GM04503 (cell line): ENCODE measurements around the gene TMEM117.

Experiments
- DNase-seq: peaks from one replicate; pipeline ENCODE4 v3.0.0-alpha.2; 2012; ENCODE audit warnings: low read depth

TMEM117 gene

GRCh38 chr12:43964033-43964432 is 128.2 kb downstream of the TMEM117 start:
- DNase-seq = no peak

GRCh38 chr12:43964961-43965360 is 129.1 kb downstream of the TMEM117 start:
- no peak for DNase-seq

DNA sequence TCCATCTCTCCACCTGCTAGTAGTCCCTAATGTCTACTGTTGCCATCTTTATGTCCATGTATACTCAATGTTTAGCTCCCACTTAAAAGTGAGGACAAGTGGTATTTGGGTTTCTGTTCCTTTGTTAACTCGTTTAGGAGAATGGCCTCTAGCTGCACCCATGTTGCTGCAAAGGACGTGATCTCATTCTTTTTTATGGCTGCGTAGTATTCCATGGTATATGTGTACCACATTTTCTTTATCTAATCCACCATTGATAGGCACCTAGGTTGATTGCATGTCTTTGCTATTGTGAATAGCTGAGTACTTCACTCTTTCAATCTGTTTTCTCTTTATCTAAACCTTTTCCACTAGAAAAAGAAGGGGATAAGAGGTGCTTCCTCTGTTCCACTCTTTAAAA is 130.0 kb downstream of the TMEM117 start:
- DNase-seq = no peak

DNA sequence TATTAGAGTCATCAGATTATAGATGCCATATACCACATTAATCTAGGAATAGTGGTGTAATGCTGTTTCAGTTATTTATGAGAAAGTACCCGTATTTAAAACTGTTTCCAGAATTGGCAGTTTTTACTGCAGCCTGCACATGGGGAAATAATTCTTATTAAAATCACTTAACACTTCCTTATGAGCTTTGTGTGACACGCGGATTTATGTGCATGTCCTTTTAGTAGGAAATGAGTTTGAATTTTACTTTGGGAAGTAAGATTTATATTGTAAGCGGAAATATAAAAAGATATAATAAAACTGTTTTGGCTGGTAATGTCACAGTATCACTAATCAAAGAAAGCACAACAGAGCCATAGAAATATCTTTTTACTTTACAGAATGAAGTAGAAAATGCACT is 132.9 kb downstream of the TMEM117 start:
- no peak for DNase-seq

- peak; percentile 3 for DNase-seq
Observed at GRCh38 chr12:43969882-43970281, 134.0 kb downstream of the TMEM117 start.

DNA sequence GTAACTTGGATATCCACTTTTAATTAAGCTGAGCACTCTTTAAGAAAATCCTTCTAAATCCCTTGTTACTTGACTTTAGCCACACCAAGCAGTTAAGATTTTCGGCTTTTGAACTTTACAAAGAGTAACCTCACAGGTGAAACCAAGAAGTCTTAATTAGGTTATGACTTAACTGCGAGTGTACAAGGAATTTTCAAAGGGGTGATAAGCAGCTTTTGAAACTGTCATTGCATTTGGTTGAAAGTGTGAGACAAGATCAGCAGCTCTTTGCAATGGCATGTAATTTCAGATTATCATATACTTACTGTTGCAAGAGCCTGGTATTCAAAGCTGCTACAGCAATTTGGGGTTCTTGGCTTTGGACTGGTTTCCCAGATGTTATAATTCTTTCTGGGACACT is 137.5 kb downstream of the TMEM117 start:
- DNase-seq = no peak

GRCh38 chr12:43973993-43974392 is 138.1 kb downstream of the TMEM117 start:
- no peak for DNase-seq

GRCh38 chr12:43976027-43976426 is 140.1 kb downstream of the TMEM117 start:
- DNase-seq = no peak

DNA sequence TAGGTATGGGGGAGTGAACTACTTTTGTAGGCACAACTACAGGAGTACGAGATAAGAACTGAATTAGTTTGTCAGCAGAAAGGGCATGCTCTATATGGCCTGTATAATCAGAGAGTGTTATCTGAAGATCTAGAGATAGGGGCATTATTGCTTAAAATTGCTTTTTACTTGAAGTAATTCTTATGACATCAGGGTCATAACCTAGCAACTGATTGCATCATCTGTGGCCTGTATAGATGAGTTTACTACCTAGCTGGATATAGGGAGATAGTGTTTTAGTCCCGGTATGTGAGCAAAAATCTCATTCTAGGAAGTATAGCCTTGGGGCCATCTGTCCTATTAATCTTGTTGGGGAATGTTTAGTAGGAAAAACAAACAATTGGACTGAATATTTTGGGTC is 142.7 kb downstream of the TMEM117 start:
- DNase-seq = no peak

DNA sequence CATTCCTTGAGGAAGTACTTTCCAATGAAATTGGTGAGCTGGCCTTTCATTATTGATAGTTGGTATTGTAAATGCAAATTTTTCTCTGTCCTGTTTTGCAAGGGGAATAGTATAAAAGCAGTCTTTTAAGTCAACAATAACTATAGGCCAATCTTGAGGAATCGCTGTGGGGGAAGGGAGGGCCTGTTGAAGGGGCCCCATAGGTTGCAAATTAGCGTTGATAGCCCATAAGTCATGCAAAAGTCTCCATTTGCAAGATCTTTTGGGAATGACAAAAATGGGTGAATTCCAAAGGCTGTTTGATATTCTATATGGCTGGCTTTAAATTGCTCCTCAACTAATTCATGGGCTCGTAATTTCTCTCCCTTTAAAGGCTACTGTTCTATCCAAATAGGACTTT is 143.6 kb downstream of the TMEM117 start:
- no peak for DNase-seq

DNA sequence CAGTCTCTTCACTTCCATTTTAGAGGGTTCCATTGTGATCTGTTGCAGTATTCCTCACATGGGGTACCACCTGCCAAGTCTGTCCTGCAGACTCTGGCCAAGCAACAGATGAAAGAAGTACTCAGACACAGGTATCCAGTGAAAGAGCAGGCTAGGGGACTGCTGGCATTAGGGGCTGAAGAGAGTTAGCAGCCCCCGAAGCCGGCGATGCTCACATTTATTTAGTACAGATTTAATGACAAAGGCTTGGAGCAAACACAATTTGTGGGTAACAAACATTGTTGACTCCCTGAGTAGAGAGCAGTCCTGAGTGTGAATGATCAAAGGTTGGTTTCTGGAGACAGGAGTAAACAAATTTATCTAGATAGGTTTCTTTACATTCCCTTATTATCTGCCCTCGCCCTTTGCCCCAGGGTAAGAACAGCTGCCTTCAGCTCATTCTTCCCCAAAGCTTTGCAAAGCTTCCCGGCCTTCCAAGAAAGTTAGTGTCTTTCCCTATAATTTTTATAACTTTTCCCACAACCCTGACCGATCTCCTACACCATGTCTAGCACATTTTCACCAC is 144.8 kb downstream of the TMEM117 start:
- DNase-seq = no peak

GRCh38 chr12:43981726-43982125 is 145.8 kb downstream of the TMEM117 start:
- no peak for DNase-seq

GRCh38 chr12:43982544-43982943 is 146.7 kb downstream of the TMEM117 start:
- no peak for DNase-seq

DNA sequence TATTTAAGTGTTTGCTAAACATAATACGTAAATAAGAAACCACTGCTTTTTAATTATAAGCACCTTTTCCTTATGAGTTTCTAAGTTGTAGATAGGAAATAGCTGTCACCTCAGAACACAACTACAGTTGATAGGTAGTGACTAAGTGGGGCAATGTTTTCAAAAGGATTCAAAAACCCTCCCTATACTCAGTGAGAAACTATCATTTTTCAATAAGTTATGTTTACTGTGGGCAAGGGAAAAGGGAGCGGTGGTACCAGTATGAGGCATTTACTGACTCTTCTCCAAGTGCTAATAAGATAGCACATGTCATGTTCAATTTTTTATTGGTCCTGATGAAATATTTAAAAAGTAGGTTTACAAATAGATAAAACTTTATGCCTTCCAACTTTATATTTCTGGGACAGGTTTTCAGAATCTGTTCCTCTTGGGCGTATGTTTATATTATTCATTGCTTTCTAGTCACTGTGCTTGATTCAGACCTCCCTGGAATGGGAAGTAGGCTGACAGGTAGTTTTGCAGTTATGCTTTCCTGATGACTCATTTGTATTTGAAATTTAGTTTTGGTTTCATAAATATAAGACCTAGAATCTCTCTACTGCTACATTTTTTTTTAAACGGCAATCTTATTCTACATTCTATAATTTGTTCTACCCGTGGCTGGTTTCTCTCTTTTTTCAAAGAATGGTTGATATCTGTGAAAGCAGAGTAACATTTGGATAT is 153.1 kb downstream of the TMEM117 start:
- DNase-seq = no peak

DNA sequence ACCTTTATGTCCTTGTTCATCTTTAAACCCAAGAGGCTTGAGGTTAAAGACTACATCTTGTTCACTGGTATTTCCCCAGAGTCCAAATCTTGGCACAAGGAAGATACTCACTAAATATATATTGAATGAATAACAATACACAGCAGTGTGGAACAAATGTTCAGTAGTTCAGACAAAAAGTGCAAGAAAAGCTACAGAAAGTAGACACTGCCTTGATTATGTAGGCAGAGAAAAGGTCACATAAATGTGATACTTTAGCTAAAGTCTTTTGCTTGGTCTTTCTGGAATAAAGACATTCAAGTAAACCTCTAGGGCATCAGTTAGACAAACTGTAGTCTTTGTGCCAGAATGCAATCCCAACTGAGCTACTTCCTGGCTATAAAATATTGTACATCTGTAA is 157.0 kb downstream of the TMEM117 start:
- no peak for DNase-seq

GRCh38 chr12:44000309-44000952 is 164.6 kb downstream of the TMEM117 start:
- peak; percentile 3 for DNase-seq

DNA sequence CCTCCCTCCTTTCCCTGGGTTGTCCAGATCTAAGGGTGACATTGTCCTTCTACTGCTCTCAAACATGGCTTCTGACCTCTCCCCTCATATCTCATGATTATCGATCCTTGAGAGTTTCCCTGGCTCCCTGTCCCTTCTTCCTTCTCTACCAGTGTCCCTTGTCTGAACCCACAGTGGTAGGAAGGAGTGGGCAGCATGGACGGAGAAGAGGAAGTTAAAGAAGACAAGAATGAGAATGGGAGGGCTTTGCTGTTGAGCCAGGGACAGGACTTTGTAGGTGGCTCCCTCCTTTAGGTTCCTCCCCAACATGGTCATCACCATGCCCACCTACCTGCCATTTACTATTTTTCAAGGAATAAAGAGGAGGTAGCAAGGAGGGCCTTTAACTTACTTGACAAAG is 166.7 kb downstream of the TMEM117 start:
- DNase-seq = no peak

DNA sequence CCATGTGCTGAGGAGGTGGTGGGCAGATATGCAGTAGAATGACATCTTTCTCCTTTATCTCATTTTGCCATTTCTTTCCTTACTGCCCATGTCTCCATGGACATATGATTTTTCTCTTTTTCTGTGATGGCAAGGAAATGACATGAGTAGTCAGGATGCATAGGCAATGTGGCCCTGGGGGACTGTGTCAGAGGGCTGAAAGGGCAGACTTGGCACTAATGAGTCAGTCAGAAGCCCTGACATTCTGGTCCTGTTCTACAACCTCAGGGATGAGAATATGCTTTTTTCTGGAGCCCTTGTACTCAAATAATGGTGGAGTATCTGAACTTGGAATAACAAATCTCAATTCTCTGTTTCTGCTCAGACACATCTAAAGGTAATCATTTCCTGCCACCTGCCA is 167.8 kb downstream of the TMEM117 start:
- DNase-seq = no peak

GRCh38 chr12:44015333-44015941 is 179.6 kb downstream of the TMEM117 start:
- peak; percentile 16 for DNase-seq

GRCh38 chr12:44017216-44017615 is 181.3 kb downstream of the TMEM117 start:
- no peak for DNase-seq

DNA sequence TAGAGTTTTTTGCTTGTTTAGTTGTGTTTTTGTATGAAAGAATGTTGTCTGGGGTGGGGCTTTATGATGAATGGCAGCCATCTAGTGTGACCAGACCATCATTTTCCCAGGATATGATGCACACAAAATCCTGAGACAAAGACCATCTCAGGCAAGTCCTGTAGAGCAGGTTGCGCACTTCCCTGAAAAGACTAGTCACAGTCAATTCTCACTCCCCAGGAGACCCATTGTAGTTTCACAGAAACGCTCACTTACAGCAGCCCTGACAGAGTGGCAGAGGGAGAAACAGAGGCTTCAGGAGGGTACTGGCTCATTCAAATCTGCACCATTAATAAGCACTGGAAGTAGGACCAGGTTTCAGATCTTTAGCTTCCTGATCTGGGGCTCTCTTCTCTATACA is 183.2 kb downstream of the TMEM117 start:
- no peak for DNase-seq

GRCh38 chr12:44020555-44020954 is 184.7 kb downstream of the TMEM117 start:
- DNase-seq = no peak

DNA sequence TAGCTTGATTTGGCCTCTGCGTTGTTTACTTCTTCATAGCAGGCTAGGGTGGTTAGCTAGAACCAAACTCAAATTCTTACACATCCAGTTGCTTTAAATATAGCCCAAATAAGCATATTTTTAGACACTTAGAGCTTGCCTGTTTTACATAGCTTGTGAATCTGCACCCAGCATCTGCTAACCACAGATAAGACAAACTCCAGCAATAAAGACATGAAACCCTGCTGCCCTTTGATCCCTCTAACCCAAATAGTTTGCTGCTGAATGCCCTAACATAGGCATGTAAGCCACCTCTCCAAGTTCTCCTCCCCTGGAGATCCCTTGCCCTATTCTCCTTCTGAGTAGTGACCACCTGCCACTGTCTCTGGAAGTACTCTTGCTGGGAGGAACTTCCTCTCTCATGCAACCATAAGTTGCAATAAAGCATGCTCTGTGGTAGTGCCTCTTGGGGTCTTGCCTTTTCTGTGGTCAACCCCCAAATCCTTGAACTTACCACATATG is 185.6 kb downstream of the TMEM117 start:
- DNase-seq = no peak
